NT2/D1 (cell line): ENCODE results near the gene IKZF2.

Experiments used
- SUZ12 ChIP-seq: IDR thresholded peaks from 2 replicates; pipeline ENCODE4 v1.6.1; 2011; ENCODE audit not compliant: insufficient read length, insufficient read depth; ENCODE audit errors: extremely low read depth
- YY1 ChIP-seq: IDR thresholded peaks from 2 replicates; pipeline ENCODE4 v1.6.1; 2011; ENCODE audit not compliant: insufficient read length, insufficient read depth
- ZNF274 ChIP-seq: IDR thresholded peaks from 2 replicates; pipeline ENCODE4 v1.6.1; 2011; ENCODE audit warnings: mild to moderate bottlenecking, low read depth, low read length

DNA sequence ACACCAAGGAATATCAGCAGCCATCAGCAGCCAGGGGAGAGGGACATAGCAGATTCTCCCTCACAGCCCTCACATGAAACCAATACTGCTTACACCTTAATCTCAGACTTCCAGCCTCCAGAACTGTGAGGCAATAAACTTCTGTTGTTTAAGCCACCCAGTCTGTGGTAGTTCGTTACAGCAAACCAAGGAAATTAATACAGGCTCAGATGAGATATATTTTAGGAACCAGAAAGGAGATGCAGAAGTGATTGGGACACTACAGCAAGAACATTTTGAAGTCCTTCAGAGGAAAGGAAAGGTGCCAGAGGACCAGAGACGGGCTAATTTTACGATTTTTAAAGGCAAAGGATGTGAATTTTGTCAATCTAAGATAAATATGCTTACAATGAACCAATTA is 60.6 kb downstream of the IKZF2 start:
- TF ChIP-seq YY1: no peak
- no peak for TF ChIP-seq SUZ12
- TF ChIP-seq ZNF274: no peak
